Measurements from ENCODE around the gene SF3B1. TPM values are rescaled to one million over a fixed set of nuclear protein-coding genes. Genes with fewer than 3 reads are reported as not detected.
"Not testable (repeated sequence)": the region's sequence is repeated elsewhere in the genome, so short reads cannot be mapped to it uniquely, and the experiment has no call there.

Gene SF3B1
- total and polyA plus RNA-seq, 5 donors from 2014 or later = 136 to 662 (median 175) TPM

DNA sequence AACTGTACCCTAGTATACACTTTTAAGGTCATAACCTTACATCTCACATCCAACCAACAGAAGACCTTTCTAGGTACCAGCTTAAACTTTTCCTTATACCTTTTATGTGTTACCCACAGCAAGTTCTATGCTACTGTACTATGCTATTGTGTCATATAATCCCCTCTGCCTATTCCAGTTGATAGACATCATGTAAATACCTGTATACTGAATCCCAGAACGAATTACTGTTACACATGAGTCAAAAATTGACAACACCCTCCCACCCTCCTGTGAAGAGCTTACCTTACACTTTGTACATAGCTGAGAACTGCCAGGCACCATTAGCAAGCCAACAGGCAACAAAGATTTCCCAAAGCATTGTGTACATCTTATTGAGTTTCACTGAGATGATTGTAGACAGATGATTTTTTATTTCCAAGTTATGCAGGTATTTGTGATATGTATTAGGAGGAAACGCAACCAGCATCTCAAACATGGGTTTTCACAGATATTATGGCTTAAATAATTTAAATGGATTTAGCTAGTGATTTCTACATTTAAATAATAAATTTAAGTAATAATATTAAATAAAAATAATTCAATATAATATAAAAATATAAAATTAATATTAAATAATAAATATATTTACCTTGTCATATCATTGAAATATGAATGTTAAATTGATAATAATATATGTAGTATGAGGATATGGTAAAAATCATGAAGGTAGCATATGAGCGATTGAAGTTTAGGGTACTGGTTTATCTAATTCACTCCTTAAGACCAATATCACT, 81.2 kb downstream of the SF3B1 start:
- H3K27ac ChIP-seq (ENCODE audit: insufficient read depth, low read length, poor library complexity, severe bottlenecking) = no peak overlapping the region
- no peak for DNase-seq
- H3K27me3 Mint-ChIP-seq = no peaks in the 10 kb centered on the region
- H3K4me3 ChIP-seq (ENCODE audit: low read depth, low read length) = no peak overlapping the region
- H3K4me1 Mint-ChIP-seq = peaks cover 0 to 8% (median 5%) of the 10 kb centered on the region in 4 donors
- no peak overlapping the region for H3K27ac Mint-ChIP-seq
- ATAC-seq (ENCODE audit: low read depth in 2 of 2) = no peak
- H3K4me3 Mint-ChIP-seq = no peak overlapping the region
- H3K36me3 Mint-ChIP-seq = no peaks in the 10 kb centered on the region
- peaks cover 0 to 1% (median 0%) of the 10 kb centered on the region in 7 donors for H3K9me3 Mint-ChIP-seq
- no peaks in the 10 kb centered on the region for H3K4me1 ChIP-seq (ENCODE audit: control insufficient read depth, insufficient read depth, low read length, poor library complexity, severe bottlenecking)
- H3K9me3 ChIP-seq (ENCODE audit: control insufficient read depth in 2 of 2, low read length in 2 of 2) = no peaks in the 10 kb centered on the region
- H3K27me3 ChIP-seq (ENCODE audit: control insufficient read depth, insufficient read depth, low read length) = no peaks in the 10 kb centered on the region
- no peaks in the 10 kb centered on the region for H3K36me3 ChIP-seq (ENCODE audit: control insufficient read depth, insufficient read depth, low read length)

DNA sequence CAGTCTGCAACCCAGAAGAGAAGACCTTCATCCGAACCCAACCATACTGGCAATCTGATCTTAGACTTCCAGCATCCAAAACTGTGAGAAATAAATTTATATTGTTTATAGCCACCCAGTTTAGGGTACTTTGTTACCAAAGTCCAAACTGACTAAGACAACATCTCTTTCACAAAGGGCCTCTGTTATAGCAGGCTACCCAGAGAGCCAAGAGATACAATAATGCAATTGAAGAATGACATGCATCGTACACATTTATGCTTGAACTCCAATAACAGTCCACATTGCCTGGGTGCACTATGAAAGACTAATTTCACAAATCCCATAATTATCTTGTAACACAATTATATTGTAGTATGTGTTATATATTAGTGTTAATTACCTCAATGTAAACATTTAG, 85.1 kb downstream of the SF3B1 start:
- Histone ChIP-seq H3K27ac (ENCODE audit: insufficient read depth, low read length, poor library complexity, severe bottlenecking) (no peak overlapping the region), H3K4me3 (ENCODE audit: low read depth, low read length) (no peak overlapping the region), H3K36me3 (ENCODE audit: control insufficient read depth, insufficient read depth, low read length) (no peaks in the 10 kb centered on the region), H3K9me3 (ENCODE audit: control insufficient read depth in 2 of 2, low read length in 2 of 2) (no peaks in the 10 kb centered on the region), H3K4me1 (ENCODE audit: control insufficient read depth, insufficient read depth, low read length, poor library complexity, severe bottlenecking) (no peaks in the 10 kb centered on the region), H3K27me3 (ENCODE audit: control insufficient read depth, insufficient read depth, low read length) (no peaks in the 10 kb centered on the region)
- H3K4me1 Mint-ChIP-seq = peaks cover 0 to 8% (median 3%) of the 10 kb centered on the region in 4 donors
- H3K36me3 Mint-ChIP-seq = no peaks in the 10 kb centered on the region
- H3K27ac Mint-ChIP-seq = no peak overlapping the region
- H3K4me3 Mint-ChIP-seq = no peak overlapping the region
- H3K27me3 Mint-ChIP-seq = no peaks in the 10 kb centered on the region
- H3K9me3 Mint-ChIP-seq = peaks cover 0 to 3% (median 0%) of the 10 kb centered on the region in 7 donors
- DNase-seq (no peak), ATAC-seq (ENCODE audit: low read depth in 2 of 2) (no peak)

DNA sequence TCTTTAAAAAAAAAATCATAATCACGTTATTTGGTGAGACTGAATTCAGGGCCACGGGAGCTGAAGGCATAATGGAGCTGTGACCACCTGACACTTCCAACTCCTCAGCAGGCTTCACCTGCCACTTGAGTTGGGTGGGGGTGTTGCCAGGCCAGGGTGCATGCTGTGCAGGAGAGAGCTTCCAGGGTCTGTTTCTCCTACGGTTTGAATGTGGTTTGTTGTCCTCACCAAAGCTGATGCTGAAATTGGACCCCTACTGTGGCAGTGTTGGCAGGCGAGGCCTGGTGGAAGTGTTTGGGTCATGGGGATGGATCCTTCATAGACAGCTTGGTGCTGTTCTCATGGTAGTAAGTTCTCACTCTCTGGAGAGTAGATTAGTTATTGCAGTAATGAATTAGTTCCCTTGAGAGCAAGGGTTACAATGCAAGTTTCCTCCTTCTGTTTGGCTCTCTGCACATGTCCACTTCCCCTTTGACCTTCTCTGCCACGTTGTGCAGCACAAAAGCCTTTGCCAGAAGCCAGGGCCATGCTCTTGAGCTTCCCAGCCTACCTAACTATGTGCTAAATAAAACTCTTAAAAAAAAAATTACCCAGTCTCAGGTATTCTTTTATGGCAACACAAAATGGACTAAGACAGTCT, 86.0 kb downstream of the SF3B1 start:
- H3K36me3 ChIP-seq (ENCODE audit: control insufficient read depth, insufficient read depth, low read length) = no peaks in the 10 kb centered on the region
- no peak for DNase-seq
- peak overlapping the region in 1 of 3 donors; percentile 25 for H3K27ac Mint-ChIP-seq
- no peak overlapping the region for H3K27ac ChIP-seq (ENCODE audit: insufficient read depth, low read length, poor library complexity, severe bottlenecking)
- H3K36me3 Mint-ChIP-seq = no peaks in the 10 kb centered on the region
- no peaks in the 10 kb centered on the region for H3K27me3 ChIP-seq (ENCODE audit: control insufficient read depth, insufficient read depth, low read length)
- H3K9me3 ChIP-seq (ENCODE audit: control insufficient read depth in 2 of 2, low read length in 2 of 2) = no peaks in the 10 kb centered on the region
- no peak for ATAC-seq (ENCODE audit: low read depth in 2 of 2)
- no peaks in the 10 kb centered on the region for H3K27me3 Mint-ChIP-seq
- peaks cover 0 to 3% (median 0%) of the 10 kb centered on the region in 7 donors for H3K9me3 Mint-ChIP-seq
- peaks cover 0 to 8% (median 3%) of the 10 kb centered on the region in 4 donors for H3K4me1 Mint-ChIP-seq
- H3K4me3 Mint-ChIP-seq = no peak overlapping the region
- no peak overlapping the region for H3K4me3 ChIP-seq (ENCODE audit: low read depth, low read length)
- H3K4me1 ChIP-seq (ENCODE audit: control insufficient read depth, insufficient read depth, low read length, poor library complexity, severe bottlenecking) = no peaks in the 10 kb centered on the region

DNA sequence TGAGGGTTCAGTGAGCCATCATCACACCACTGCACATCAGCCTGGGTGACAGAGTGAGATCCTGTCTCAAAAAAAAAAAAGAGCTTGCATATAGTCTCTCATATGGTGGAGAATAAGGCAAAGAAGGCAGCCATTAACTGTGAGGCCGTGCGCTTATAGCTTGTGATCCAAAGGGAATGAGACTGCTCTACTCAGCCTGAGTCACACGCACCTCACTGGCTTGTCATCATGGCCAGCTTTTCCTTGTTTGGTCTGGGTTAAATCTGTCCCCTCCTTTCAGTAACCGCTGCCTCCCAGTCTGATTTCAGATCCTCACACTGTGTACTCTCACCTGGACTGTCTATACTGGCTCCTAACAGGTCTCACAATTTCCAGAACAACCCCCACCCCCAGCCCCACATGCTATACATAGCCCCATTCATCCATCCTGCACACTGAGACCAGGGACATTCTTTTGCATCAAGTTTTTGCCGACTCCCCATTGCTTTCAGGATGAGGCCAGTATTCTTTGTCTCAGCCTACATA, 88.9 kb downstream of the SF3B1 start:
- no peaks in the 10 kb centered on the region for H3K4me1 ChIP-seq (ENCODE audit: control insufficient read depth, insufficient read depth, low read length, poor library complexity, severe bottlenecking)
- Mint-ChIP-seq H3K4me1 (peaks cover 0 to 18% (median 5%) of the 10 kb centered on the region in 4 donors), H3K27me3 (no peaks in the 10 kb centered on the region), H3K9me3 (peaks cover 0 to 3% (median 0%) of the 10 kb centered on the region in 7 donors), H3K36me3 (no peaks in the 10 kb centered on the region), H3K4me3 (no peak overlapping the region), H3K27ac (peak overlapping the region in 2 of 3 donors; percentile 15 to 80)
- no peaks in the 10 kb centered on the region for H3K27me3 ChIP-seq (ENCODE audit: control insufficient read depth, insufficient read depth, low read length)
- DNase-seq = no peak
- ATAC-seq (ENCODE audit: low read depth in 2 of 2) = no peak
- no peaks in the 10 kb centered on the region for H3K36me3 ChIP-seq (ENCODE audit: control insufficient read depth, insufficient read depth, low read length)
- no peaks in the 10 kb centered on the region for H3K9me3 ChIP-seq (ENCODE audit: control insufficient read depth in 2 of 2, low read length in 2 of 2)
- H3K4me3 ChIP-seq (ENCODE audit: low read depth, low read length) = no peak overlapping the region
- H3K27ac ChIP-seq (ENCODE audit: insufficient read depth, low read length, poor library complexity, severe bottlenecking) = no peak overlapping the region

DNA sequence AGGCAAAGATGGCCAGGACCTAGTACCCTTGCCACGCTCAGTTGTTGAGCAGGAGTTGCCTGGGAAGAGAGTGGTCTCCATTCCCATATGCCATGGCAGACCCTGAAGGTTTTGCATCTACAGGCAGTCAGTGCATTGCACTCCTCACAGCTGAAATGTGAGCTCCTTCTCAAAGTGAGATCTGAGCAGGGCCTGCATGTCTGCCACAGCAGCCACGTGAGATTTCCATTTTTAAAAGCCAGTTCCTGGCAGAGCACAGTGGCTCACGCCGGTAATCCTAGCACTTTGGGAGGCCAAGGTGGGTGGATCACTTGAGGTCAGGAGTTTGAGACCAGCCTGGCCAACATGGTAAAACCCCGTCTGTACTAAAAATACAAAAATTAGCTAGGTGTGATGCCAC, 90.9 kb downstream of the SF3B1 start:
- ATAC-seq (ENCODE audit: low read depth in 2 of 2); H3K27me3 Mint-ChIP-seq; H3K36me3 Mint-ChIP-seq; H3K4me1 ChIP-seq (ENCODE audit: control insufficient read depth, insufficient read depth, low read length, poor library complexity, severe bottlenecking); DNase-seq; H3K4me3 ChIP-seq (ENCODE audit: low read depth, low read length); H3K36me3 ChIP-seq (ENCODE audit: control insufficient read depth, insufficient read depth, low read length); H3K9me3 Mint-ChIP-seq; H3K27ac ChIP-seq (ENCODE audit: insufficient read depth, low read length, poor library complexity, severe bottlenecking); H3K9me3 ChIP-seq (ENCODE audit: control insufficient read depth in 2 of 2, low read length in 2 of 2); H3K4me3 Mint-ChIP-seq; H3K27me3 ChIP-seq (ENCODE audit: control insufficient read depth, insufficient read depth, low read length): not testable (repeated sequence)
- H3K4me1 Mint-ChIP-seq = peaks cover 0 to 24% (median 7%) of the 10 kb centered on the region in 4 donors
- peak overlapping the region in 1 of 3 donors; percentile 6 for H3K27ac Mint-ChIP-seq

DNA sequence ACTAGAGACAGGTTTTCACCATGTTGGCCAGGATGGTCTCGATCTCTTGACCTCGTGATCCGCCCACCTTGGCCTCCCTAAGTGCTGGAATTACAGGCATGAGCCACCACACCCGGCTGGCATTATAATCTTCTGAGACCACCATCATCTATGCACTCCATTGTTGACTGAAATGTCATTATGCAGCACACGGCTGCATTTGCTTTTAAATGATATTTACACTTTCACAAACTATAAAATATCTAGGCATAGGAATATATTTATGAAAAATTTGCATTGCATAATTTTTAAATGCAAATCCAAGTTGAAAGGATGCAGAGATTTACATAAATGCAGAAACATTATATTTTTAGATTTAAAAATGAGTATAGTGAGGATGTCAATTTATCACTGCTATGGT, 94.2 kb downstream of the SF3B1 start:
- Mint-ChIP-seq H3K36me3 (no peaks in the 10 kb centered on the region), H3K4me3 (no peak overlapping the region), H3K9me3 (no peaks in the 10 kb centered on the region), H3K27me3 (no peaks in the 10 kb centered on the region), H3K4me1 (peaks cover 0 to 23% (median 4%) of the 10 kb centered on the region in 4 donors), H3K27ac (no peak overlapping the region)
- Histone ChIP-seq H3K4me3 (ENCODE audit: low read depth, low read length) (no peak overlapping the region), H3K9me3 (ENCODE audit: control insufficient read depth in 2 of 2, low read length in 2 of 2) (no peaks in the 10 kb centered on the region), H3K4me1 (ENCODE audit: control insufficient read depth, insufficient read depth, low read length, poor library complexity, severe bottlenecking) (no peaks in the 10 kb centered on the region), H3K27me3 (ENCODE audit: control insufficient read depth, insufficient read depth, low read length) (no peaks in the 10 kb centered on the region), H3K36me3 (ENCODE audit: control insufficient read depth, insufficient read depth, low read length) (no peaks in the 10 kb centered on the region), H3K27ac (ENCODE audit: insufficient read depth, low read length, poor library complexity, severe bottlenecking) (no peak overlapping the region)
- ATAC-seq (ENCODE audit: low read depth in 2 of 2) = no peak
- no peak for DNase-seq

Measured in CD4-positive, CD25-positive, alpha-beta regulatory T cell (primary cell).